GM19463 (cell line): ENCODE results near the gene SLC25A15.
"Not testable (repeated sequence)": the region's sequence is repeated elsewhere in the genome, so short reads cannot be mapped to it uniquely, and the experiment has no call there.

Experiments
- ATAC-seq: cut with Tn5 transposase; IDR thresholded peaks from one replicate; pipeline ENCODE4 v1.9.1; 2021; ENCODE audit warnings: mild to moderate bottlenecking, moderate library complexity; ENCODE audit not compliant: unreplicated experiment

SLC25A15 gene

DNA sequence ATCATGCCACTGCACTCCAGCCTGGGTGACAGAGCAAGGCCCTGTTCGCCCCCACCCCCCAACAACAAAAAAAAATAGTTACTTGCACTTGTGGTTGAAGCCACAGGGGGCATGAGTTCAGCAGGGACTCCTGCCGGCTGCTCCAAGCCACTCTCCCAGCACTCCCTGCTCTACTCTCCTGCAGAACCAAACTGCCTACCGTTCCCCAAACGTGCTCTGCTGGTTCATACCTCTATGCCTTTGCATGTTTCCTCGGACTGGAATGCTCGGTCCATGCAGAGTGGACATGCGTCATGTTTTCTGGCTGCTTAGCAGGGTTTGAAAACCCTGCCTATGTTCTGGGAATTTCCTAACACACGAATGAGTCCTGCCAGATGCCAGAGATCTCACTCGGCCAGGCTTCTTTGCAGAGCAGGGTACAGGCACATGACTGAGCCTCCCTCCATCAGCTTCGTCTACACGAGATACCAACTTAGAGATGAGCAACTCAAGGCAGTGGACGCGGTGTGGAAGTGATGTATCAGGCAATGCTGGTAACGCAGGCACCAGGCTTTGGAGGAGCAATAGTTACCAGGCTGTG, 8.5 kb upstream of the SLC25A15 start:
- no peak for ATAC-seq

DNA sequence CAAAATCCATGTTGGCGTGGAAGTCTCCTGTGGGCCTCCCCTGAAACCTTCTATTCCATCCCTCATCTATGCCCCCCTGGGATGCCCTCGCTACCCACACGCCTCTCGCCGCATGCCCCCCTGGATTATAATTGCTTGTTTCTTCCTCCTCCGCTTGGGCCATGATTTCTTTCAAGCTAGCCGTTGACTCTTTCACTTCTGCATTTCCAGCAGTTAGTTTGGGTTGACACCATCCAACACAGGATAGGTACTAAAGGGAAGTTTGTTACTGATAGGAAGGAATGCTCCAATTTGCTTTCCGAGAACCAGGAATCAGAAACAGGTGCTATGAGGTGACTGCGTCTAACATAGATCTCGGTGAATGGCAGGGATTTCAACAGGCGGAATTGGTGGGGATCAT, 7.7 kb upstream of the SLC25A15 start:
- no peak for ATAC-seq

DNA sequence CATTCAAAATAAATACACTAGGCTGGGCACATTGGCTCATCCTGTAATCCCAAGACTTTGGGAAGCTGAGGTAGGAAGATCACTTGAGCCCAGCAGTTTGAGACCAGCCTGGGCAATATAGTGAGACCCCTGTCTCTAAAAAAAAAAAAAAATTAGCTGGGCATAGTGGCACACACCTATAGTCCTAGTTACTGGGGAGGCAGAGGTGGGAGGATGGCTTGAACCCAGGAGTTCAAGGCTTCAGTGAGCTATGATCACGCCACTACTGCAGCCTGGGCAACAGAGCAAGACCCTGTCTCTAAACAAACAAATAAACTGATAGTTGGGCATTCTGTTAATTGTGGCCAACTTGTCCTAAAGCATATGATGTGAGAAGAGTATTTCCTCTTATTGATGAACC, 6.4 kb upstream of the SLC25A15 start:
- ATAC-seq = not testable (repeated sequence)

- no peak for ATAC-seq
Measured at GRCh38 chr13:40784540-40784939, 4.9 kb upstream of the SLC25A15 start.

DNA sequence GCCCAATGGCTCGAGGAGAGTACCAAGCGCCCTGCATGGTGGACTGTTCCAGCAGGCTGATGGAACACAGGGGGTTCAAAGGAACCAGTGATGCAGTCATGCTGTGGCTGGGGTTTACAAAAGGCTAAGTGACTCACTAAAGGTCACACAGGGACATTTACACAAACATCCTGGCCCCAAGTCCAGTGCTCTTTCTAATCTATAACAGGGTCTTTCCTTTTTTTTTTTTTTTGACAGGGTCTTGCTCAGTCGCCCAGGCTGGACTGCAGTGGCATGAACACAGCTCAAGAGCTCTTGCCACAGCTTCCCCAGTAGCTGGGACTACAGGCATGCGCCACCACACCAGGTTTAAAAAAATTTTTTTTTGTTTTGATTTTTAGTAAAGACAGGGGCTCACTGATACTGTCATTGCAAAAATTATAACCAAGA, 2.8 kb upstream of the SLC25A15 start:
- ATAC-seq = no peak

GRCh38 chr13:40787062-40787461, 2.3 kb upstream of the SLC25A15 start:
- no peak for ATAC-seq

- ATAC-seq = not testable (repeated sequence)
Measured at GRCh38 chr13:40788540-40789274, 704 bp upstream of the SLC25A15 start.

DNA sequence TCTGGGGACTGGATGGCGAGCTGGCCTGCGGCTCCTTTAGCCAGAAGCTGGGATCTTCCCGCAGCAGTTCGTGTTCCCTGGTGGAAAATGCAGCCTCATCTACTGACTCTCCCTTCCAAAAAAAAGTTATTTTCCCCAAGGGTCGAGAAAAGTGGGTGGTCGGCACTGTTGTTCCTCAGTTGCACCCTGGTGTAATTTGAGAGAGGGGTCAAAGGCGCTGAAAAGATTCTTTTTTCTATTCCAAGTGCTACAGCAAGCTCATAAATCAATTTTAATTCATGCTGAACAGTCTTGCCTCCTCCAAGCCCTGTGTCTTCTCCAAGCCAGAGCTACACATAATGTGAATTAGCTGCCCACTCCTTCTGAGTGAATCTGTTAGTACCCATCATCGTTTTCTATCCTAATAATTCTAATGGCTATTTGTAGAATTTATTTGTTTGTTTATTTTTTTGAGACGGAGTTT, 774 bp downstream of the SLC25A15 start:
- no peak for ATAC-seq

DNA sequence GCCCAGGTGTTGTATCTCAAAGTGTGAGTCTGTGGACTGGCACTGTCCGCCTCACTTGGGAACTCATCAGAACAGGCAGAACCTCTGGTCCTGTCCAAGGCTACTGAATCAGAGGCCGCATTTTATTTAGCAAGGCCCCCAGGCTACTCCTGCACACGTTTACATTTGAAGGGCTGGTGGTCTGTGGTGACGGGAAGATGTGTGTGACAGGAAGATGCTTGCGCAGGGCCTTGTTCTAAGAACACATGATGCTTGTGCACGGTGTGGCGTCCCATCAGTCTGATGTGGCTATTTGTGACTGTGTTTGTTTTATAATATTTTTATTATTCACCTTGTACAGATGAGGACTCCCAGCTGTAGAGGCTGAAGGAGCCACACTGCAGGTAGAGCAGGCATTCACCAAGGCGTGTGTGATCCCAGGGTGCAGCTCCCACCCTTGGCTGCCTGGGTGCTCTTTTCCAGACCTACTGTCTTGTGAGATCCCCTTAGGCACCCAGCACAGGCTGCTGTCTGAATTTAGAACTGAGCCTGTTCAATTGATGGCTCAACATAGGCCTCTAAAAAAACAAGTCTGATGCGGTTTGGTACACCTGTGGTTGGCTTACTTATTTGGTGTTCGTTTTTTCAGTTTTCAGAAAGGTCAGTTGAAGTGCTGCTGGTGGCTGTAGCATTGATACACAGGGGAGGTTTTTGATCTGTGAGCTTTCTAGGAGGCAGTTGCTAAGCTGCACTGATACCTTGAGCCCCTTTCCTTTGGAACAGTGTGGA, 3.1 kb downstream of the SLC25A15 start:
- ATAC-seq = no peak

DNA sequence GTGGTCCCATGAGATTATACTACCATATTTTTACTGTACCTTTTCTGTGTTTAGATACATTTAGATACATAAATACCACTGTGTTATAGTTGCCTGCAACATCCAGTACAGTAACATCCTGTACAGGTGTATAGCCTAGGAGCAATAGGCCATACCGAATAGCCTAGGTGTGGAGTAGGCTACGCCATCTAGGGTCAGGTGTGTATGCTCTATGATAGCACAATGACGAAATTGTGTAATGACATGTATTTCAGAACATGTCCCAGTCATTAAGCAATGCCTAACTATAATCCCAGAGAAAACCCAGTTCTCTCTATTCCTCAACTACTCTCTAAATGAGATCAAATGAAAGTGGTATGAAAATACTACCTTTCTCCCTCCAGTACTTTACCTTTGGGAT, 3.9 kb downstream of the SLC25A15 start:
- no peak for ATAC-seq

DNA sequence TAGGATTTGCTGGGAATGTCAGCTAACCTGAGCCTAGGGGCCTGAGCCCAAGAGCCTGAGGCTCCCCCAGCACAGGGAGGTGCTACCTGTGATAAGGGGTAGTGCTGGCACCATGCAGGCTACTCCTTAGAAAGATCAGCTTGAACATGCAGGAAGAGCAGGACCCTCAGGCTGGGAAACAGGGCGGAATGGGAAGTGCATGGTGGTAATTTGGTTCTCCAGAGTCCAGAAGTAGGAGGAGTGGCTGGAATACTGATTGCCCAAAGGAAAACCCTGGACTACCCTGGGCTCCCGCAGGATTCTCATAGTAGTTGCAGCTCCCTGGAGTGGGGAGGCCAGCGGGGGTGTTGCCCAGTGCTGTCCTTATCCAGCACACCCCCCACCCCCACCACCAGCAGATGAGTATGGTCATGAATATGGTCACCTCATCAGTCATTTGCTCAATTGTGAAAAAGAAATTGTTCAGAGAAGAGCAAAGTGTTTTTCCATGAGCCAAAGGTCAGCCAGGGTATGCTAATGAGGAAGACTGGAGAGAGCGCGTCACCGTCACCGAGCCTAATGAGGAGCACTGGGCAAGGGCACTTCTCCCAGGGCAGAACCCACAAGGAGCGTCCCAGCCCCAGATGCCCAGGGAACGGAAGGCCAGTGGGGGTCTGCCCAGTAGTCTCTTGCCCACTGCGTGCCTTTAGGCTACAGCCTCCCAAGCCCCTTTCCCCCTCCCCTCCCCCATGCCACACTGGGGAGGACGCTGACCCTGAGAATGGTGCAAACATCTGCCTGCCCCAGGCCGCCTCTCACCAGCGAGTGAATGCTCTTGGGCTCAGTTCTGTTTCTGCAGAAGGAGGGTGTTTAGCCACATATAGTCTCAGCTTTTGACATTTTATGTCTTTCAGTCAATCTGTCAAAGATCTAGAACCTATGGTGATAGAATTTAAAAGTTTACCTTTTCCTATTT, 5.3 kb downstream of the SLC25A15 start:
- ATAC-seq = no peak

- no peak for ATAC-seq
Measured at GRCh38 chr13:40796649-40797048, 7.2 kb downstream of the SLC25A15 start.

DNA sequence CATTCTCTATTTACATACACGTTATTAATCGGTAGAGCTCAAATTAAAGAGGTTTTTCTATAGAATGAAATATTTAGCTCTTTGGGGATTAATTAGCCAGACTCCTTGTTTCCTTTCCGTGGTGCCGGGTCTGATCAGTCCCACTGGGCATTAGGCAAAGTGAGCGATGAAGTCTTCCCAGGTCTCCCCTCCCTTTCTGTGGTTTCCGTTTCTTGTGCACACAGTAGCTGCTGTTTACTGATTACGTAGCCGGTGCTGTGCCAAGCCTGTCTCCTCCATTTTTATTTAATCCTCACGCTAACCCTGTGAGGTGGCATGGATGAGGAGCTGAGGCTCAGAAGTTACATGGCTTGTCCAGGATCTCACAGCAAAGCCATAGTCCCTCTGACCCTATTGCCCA, 9.0 kb downstream of the SLC25A15 start:
- no peak for ATAC-seq

DNA sequence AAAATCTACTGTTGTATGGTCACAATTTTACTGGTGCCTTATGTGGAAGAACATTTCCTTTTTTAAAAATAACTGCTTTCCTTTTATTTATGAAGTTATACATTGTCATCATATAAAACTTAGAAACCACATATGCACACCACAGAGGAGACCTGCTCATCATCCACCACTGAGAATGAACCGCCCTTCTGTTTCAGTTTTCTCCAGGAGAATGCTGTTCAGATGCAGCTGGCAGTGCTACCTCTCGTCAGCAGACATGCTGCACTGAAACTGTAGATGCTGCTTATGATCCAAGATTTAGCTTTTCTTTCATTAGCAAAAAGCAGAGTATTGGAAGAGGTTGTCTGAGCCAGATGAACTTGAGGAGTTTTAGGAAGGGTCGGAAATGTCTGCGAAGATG, 10.1 kb downstream of the SLC25A15 start:
- ATAC-seq = no peak

- no peak for ATAC-seq
Measured at GRCh38 chr13:40800559-40800958, 11.1 kb downstream of the SLC25A15 start.

DNA sequence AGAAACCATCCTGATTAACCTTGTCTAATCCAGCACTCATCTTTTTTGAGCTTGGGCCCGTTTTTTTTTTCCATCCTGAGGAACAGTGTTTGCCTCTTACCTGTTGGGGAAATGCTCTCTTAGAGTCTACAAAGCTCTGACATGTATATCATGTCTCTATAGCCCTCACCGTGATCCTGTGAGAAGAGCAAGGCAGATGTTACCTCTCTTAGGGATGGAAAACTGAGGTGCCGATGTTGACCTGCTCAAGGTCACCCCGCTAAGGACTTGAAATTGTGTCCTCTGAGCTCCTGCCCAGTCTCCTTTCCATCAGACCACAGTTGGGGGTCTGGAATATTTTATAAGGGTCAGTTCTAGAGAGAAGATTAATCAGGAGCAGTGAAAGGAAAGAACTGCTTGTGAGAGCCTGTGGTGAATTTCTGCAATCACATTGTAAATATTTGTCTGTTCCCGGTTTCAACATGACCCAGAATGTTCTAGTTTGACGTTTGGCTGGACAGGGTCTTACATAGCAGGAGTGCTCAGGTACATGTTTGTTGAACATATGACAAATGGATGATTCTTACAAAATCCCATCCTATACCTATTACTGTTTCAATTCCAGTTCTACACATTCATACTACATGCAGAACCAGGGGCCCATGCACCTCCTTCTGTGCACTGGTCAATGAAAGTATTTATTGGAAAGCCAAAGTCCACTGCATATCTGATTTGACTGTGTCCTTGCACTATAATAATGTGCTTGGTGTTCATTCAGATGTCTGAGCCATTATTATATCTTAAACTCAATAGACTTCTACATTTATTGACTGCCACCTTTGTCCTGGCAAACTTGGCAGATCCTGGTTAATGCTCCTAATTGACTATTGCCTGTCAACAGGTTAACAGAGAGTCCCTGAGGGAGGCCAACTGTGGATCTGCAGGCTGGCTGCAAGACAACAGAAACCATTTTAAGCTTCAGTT, 12.1 kb downstream of the SLC25A15 start:
- no peak for ATAC-seq

- no peak for ATAC-seq
Measured at GRCh38 chr13:40803316-40803715, 13.9 kb downstream of the SLC25A15 start.

GRCh38 chr13:40806241-40806640, 16.8 kb downstream of the SLC25A15 start:
- ATAC-seq = no peak

DNA sequence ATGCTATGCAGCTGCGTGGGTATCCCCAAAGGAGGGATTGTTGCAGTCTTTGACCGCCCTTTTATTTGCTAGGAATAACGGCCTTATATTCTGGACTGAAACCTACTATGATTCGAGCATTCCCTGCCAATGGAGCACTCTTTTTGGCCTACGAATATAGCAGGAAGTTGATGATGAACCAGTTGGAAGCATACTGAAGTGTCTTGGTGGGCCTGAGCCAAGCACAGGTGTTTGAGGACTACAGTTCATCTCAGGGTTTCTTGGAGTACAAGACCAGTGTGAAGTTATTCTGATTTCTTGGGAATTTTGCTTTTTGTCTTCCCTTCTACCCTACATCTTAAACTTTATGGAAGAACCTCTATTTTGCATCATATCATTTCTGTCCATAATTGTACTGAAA, 20.1 kb downstream of the SLC25A15 start:
- no peak for ATAC-seq

- ATAC-seq = no peak
Measured at GRCh38 chr13:40812102-40812501, 22.7 kb downstream of the SLC25A15 start.
